Uterus (tissue), 2 donors: ENCODE measurements around the gene C1orf74.

Experiments used
- CTCF ChIP-seq, 4 experiments: fragments of 200-600 bp in 2 of 4; fragments of 450-650 bp in 2 of 4; sonication (generic) in 2 of 4; IDR thresholded peaks; one replicate each; pipeline ENCODE4 v1.5.1; 2016 to 2019; ENCODE audit warnings: antibody characterized with exemption in 4 of 4, mild to moderate bottlenecking in 2 of 4, moderate library complexity in 1 of 4
- POLR2A ChIP-seq, 2 donors: fragments of 450-650 bp; IDR thresholded peaks; one replicate each; pipeline ENCODE4 v1.6.1; 2016; ENCODE audit warnings: antibody characterized with exemption in 2 of 2, mild to moderate bottlenecking in 1 of 2, moderate library complexity in 1 of 2

GRCh38 chr1:209802780-209803152 is 18.4 kb upstream of the C1orf74 start:
- TF ChIP-seq POLR2A (IDR thresholded peaks at IDR 0.05): no peak
- no peak for TF ChIP-seq CTCF (IDR thresholded peaks at IDR 0.05)
